GM23248 (cell line): ENCODE measurements around the gene FTO. TPM values are rescaled to one million over a fixed set of nuclear protein-coding genes. Genes with fewer than 3 reads are reported as not detected.

Source experiments
- DNase-seq: peaks from one replicate; pipeline ENCODE4 v3.0.0-alpha.2; 2015
- H2AFZ ChIP-seq: fragments of 200-600 bp; sonication (generic); 2 replicates; pipeline ENCODE4 v1.6.1; 2016; ENCODE audit warnings: antibody characterized with exemption
- H3F3A ChIP-seq: fragments of 200-600 bp; sonication (generic); 2 replicates; pipeline ENCODE4 v1.6.1; 2016; ENCODE audit warnings: mild to moderate bottlenecking, antibody characterized with exemption, mixed run types; ENCODE audit not compliant: insufficient read depth
- H3K27ac ChIP-seq: fragments of 200-600 bp; sonication (generic); 2 replicates; pipeline ENCODE4 v1.5.1; 2016; ENCODE audit warnings: mild to moderate bottlenecking
- H3K27me3 ChIP-seq: fragments of 200-600 bp; sonication (generic); replicated peaks from 2 replicates; pipeline ENCODE4 v1.6.1; 2016; ENCODE audit warnings: mild to moderate bottlenecking; ENCODE audit not compliant: insufficient read depth
- H3K36me3 ChIP-seq: fragments of 200-600 bp; sonication (generic); 2 replicates; pipeline ENCODE4 v1.6.1; 2016; ENCODE audit warnings: low read depth, mild to moderate bottlenecking
- H3K4me1 ChIP-seq: fragments of 200-600 bp; sonication (generic); 2 replicates; pipeline ENCODE4 v1.6.1; 2016; ENCODE audit warnings: mild to moderate bottlenecking; ENCODE audit not compliant: insufficient read depth
- H3K4me2 ChIP-seq: fragments of 200-600 bp; sonication (generic); one replicate; pipeline ENCODE4 v1.6.1; 2016; ENCODE audit warnings: mild to moderate bottlenecking; ENCODE audit not compliant: unreplicated experiment
- H3K4me3 ChIP-seq: fragments of 200-600 bp; sonication (generic); 2 replicates; pipeline ENCODE4 v1.5.1; 2016; ENCODE audit warnings: mild to moderate bottlenecking
- H3K79me2 ChIP-seq: fragments of 200-600 bp; sonication (generic); 2 replicates; pipeline ENCODE4 v1.6.1; 2016; ENCODE audit warnings: mild to moderate bottlenecking; ENCODE audit not compliant: insufficient read depth
- H3K9ac ChIP-seq: fragments of 200-600 bp; sonication (generic); 2 replicates; pipeline ENCODE4 v1.6.1; 2016; ENCODE audit warnings: mild to moderate bottlenecking
- H3K9me2 ChIP-seq: fragments of 200-600 bp; sonication (generic); 2 replicates; pipeline ENCODE4 v1.6.1; 2016; ENCODE audit warnings: mixed run types, mild to moderate bottlenecking, moderate library complexity; ENCODE audit not compliant: insufficient read depth
- H3K9me3 ChIP-seq: fragments of 200-600 bp; sonication (generic); one replicate; pipeline ENCODE4 v1.6.1; 2017; ENCODE audit warnings: low read depth
- H4K20me1 ChIP-seq: fragments of 200-600 bp; sonication (generic); 2 replicates; pipeline ENCODE4 v1.6.0; 2016; ENCODE audit not compliant: insufficient read depth
- EZH2 ChIP-seq: fragments of 200-600 bp; sonication (generic); IDR thresholded peaks from 2 replicates; pipeline ENCODE4 v1.6.1; 2018; ENCODE audit warnings: antibody characterized with exemption, mild to moderate bottlenecking; ENCODE audit not compliant: insufficient read depth, poor library complexity, severe bottlenecking
- EZH2phosphoT487 ChIP-seq: fragments of 200-600 bp; sonication (generic); IDR thresholded peaks from 2 replicates; pipeline ENCODE4 v1.6.1; 2018; ENCODE audit warnings: antibody characterized with exemption, moderate library complexity, mild to moderate bottlenecking, low read depth; ENCODE audit not compliant: insufficient read depth
- WGBS, 2 experiments: methylation state at CpG; one replicate each; pipeline ENCODE4 v1.1.6; 2015 to 2017; ENCODE audit warnings: low lambda C conversion rate in 2 of 2, low coverage in 1 of 2; ENCODE audit errors: missing lambda C conversion rate in 2 of 2; 5-methylcytosine and 5-hydroxymethylcytosine counted together
- in situ Hi-C: fragments of 300-500 bp; cut with MboI; formaldehyde crosslinking; loops from 2 replicates; pipeline ENCODE4 v1.15.0; 2020
- polyA plus RNA-seq: library from polyadenylated mRNA; unstranded; fragments of >200 nt; fragmentation: Nextera tagmentation; extraction: Ambion mirVana; gene quantifications from 2 replicates; pipeline ENCODE4 v1.2.1, GENCODE V29; 2016
- total RNA-seq: library from RNA; depleted of rRNA; stranded (reverse); fragments of >200 nt; shearing (Covaris generic); gene quantifications from 2 replicates; pipeline ENCODE4 v1.2.3, GENCODE V29; 2014

The FTO gene
- total and polyA plus RNA-seq, 2 experiments from 2014 or later: 85.3 to 99.2 TPM

- Histone ChIP-seq H3K9me2 (no peaks in the 10 kb centered on the region), H3K79me2 (peaks cover 11% of the 10 kb centered on the region; the same call in 1 of the 2 replicates), H3K9me3 (no peaks in the 10 kb centered on the region), H2AFZ (no peak overlapping the region), H3K4me2 (no peak overlapping the region), H3F3A (no peaks in the 10 kb centered on the region), H3K4me3 (no peak overlapping the region), H4K20me1 (no peaks in the 10 kb centered on the region), H3K9ac (no peak overlapping the region), H3K27me3 (no peaks in the 10 kb centered on the region), H3K36me3 (no peaks in the 10 kb centered on the region), H3K4me1 (no peaks in the 10 kb centered on the region), H3K27ac (no peak overlapping the region)
- in situ Hi-C loops: no loop called here
- TF ChIP-seq EZH2: no peak
- no peak for DNase-seq
- WGBS, 2 experiments: 68 to 69% methylated on average over 6 of the region's 6 CpGs
Measured at GRCh38 chr16:53949715-53950410, 245.9 kb downstream of the FTO start.

- Histone ChIP-seq H3F3A (no peaks in the 10 kb centered on the region), H3K79me2 (peaks cover 11% of the 10 kb centered on the region; the same call in 1 of the 2 replicates), H3K27ac (no peak overlapping the region), H2AFZ (no peak overlapping the region), H3K9me2 (no peaks in the 10 kb centered on the region), H3K27me3 (no peaks in the 10 kb centered on the region), H3K4me1 (no peaks in the 10 kb centered on the region), H3K4me2 (no peak overlapping the region), H3K36me3 (no peaks in the 10 kb centered on the region), H3K9me3 (no peaks in the 10 kb centered on the region), H3K4me3 (no peak overlapping the region), H4K20me1 (no peaks in the 10 kb centered on the region), H3K9ac (no peak overlapping the region)
- 82 to 85% methylated on average over 5 of the region's 5 CpGs for WGBS, 2 experiments
- in situ Hi-C loops: no loop called here
- DNase-seq: no peak
- TF ChIP-seq EZH2phosphoT487 (no peak), EZH2 (no peak)
Measured at GRCh38 chr16:53950677-53951076, 246.7 kb downstream of the FTO start.

GRCh38 chr16:53952215-53953208, 248.6 kb downstream of the FTO start:
- H3K79me2 ChIP-seq: peaks cover 11% of the 10 kb centered on the region; the same call in 1 of the 2 replicates
- TF ChIP-seq EZH2phosphoT487: no peak
- TF ChIP-seq EZH2: no peak
- no peak overlapping the region for H3K27ac ChIP-seq
- no peak overlapping the region for H3K4me2 ChIP-seq
- WGBS, 2 experiments: 88 to 90% methylated on average over 7 of the region's 7 CpGs
- no peaks in the 10 kb centered on the region for H3K9me3 ChIP-seq
- in situ Hi-C loops: no loop called here
- H3K36me3 ChIP-seq: no peaks in the 10 kb centered on the region
- H3K9ac ChIP-seq: no peak overlapping the region
- H4K20me1 ChIP-seq: no peaks in the 10 kb centered on the region
- no peaks in the 10 kb centered on the region for H3F3A ChIP-seq
- no peaks in the 10 kb centered on the region for H3K27me3 ChIP-seq
- peak; percentile 9 for DNase-seq
- H3K4me3 ChIP-seq: no peak overlapping the region
- H3K4me1 ChIP-seq: no peaks in the 10 kb centered on the region
- no peak overlapping the region for H2AFZ ChIP-seq
- no peaks in the 10 kb centered on the region for H3K9me2 ChIP-seq

DNA sequence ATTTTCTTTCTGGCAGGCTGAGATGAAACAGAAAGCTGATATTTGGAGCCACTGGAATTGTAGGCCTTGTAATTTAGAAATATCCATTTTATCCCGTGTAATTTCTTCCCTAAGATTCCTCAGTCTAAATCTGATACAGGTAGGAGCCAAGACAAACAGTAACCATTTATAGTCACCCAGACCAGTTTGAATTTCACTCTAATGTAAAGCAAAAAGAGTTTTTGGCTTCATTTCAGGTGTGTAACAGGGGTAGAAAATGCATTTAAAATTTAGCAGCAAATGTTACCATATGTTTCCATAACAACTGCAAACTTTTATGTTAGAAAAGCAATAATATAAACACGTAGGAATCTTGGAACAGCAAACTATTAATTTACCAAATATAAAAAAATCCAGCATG, 249.4 kb downstream of the FTO start:
- Histone ChIP-seq H3K79me2 (peaks cover 7% of the 10 kb centered on the region; the same call in 1 of the 2 replicates), H3K36me3 (no peaks in the 10 kb centered on the region)
- WGBS, 2 experiments: 90 to 100% methylated on average over 2 of the region's 2 CpGs

More for the DNA sequence above, 249.4 kb downstream of the FTO start:
- Histone ChIP-seq H3K9me2 (no peaks in the 10 kb centered on the region), H3K4me3 (no peak overlapping the region), H4K20me1 (no peaks in the 10 kb centered on the region), H2AFZ (no peak overlapping the region), H3K4me2 (no peak overlapping the region), H3K9ac (no peak overlapping the region), H3K27me3 (no peaks in the 10 kb centered on the region), H3K4me1 (no peaks in the 10 kb centered on the region), H3K27ac (no peak overlapping the region), H3K9me3 (no peaks in the 10 kb centered on the region), H3F3A (no peaks in the 10 kb centered on the region)
- in situ Hi-C loops: no loop called here
- TF ChIP-seq EZH2 (no peak), EZH2phosphoT487 (no peak)
- DNase-seq: no peak
